Epidermal melanocyte (primary cell): ENCODE data around the gene NUDT6.
"Not testable (repeated sequence)": the region's sequence is repeated elsewhere in the genome, so short reads cannot be mapped to it uniquely, and the experiment has no call there.

Experiments
- DNase-seq: peaks from one replicate; pipeline ENCODE4 v3.0.0; 2011; ENCODE audit warnings: low spot score; ENCODE audit not compliant: insufficient read length

The NUDT6 gene

GRCh38 chr4:122921971-122922876 is at the start of gene NUDT6:
Gene NUDT6, minus strand, starts transcription at chr4:122922597. Its CDS starts 25 bp downstream, at chr4:122922572.
- DNase-seq = peak; percentile 52

GRCh38 chr4:122968227-122968812 is 45.9 kb upstream of the NUDT6 start:
- no peak for DNase-seq

- DNase-seq = no peak
Observed at GRCh38 chr4:122967231-122967630, 44.8 kb upstream of the NUDT6 start.

GRCh38 chr4:122966201-122966600 is 43.8 kb upstream of the NUDT6 start:
- no peak for DNase-seq

- no peak for DNase-seq
Observed at GRCh38 chr4:122963216-122963615, 40.8 kb upstream of the NUDT6 start.

GRCh38 chr4:122960611-122961000 is 38.2 kb upstream of the NUDT6 start:
- no peak for DNase-seq

GRCh38 chr4:122959981-122960610 is 37.7 kb upstream of the NUDT6 start:
- DNase-seq = no peak

GRCh38 chr4:122959441-122959840 is 37.0 kb upstream of the NUDT6 start:
- no peak for DNase-seq

- no peak for DNase-seq
Observed at GRCh38 chr4:122958505-122958904, 36.1 kb upstream of the NUDT6 start.

GRCh38 chr4:122953924-122954323 is 31.5 kb upstream of the NUDT6 start:
- no peak for DNase-seq

GRCh38 chr4:122952028-122952427 is 29.6 kb upstream of the NUDT6 start:
- no peak for DNase-seq

- DNase-seq = no peak
Observed at GRCh38 chr4:122948671-122949070, 26.3 kb upstream of the NUDT6 start.

- no peak for DNase-seq
Observed at GRCh38 chr4:122946142-122946541, 23.7 kb upstream of the NUDT6 start.

GRCh38 chr4:122945136-122945535 is 22.7 kb upstream of the NUDT6 start:
- not testable (repeated sequence) for DNase-seq

- DNase-seq = no peak
Observed at GRCh38 chr4:122932763-122933162, 10.4 kb upstream of the NUDT6 start.

GRCh38 chr4:122930862-122931261 is 8.5 kb upstream of the NUDT6 start:
- DNase-seq = peak; percentile 20

GRCh38 chr4:122928930-122929329 is 6.5 kb upstream of the NUDT6 start:
- DNase-seq = no peak

- DNase-seq = peak; percentile 69
Observed at GRCh38 chr4:122922877-122923511, 597 bp upstream of the NUDT6 start.

- no peak for DNase-seq
Observed at GRCh38 chr4:122921300-122921699, 1.1 kb downstream of the NUDT6 start.

- no peak for DNase-seq
Observed at GRCh38 chr4:122920473-122920872, 1.9 kb downstream of the NUDT6 start.

GRCh38 chr4:122917731-122918130 is 4.7 kb downstream of the NUDT6 start:
- DNase-seq = no peak

GRCh38 chr4:122914938-122915337 is 7.5 kb downstream of the NUDT6 start:
- DNase-seq = no peak
